HG03095 (cell line): Measurements from ENCODE around the gene PHLPP1.

Experiments used
- ATAC-seq: cut with Tn5 transposase; IDR thresholded peaks from one replicate; pipeline ENCODE4 v1.9.1; 2021; ENCODE audit warnings: moderate library complexity; ENCODE audit not compliant: unreplicated experiment

Gene PHLPP1

GRCh38 chr18:62999392-62999791 is 284.1 kb downstream of the PHLPP1 start:
- ATAC-seq: no peak

GRCh38 chr18:62999921-63000320 is 284.6 kb downstream of the PHLPP1 start:
- no peak for ATAC-seq

GRCh38 chr18:63000839-63001238 is 285.5 kb downstream of the PHLPP1 start:
- ATAC-seq: no peak

GRCh38 chr18:63001861-63002260 is 286.5 kb downstream of the PHLPP1 start:
- ATAC-seq: no peak

GRCh38 chr18:63002305-63002704 is 287.0 kb downstream of the PHLPP1 start:
- no peak for ATAC-seq

- no peak for ATAC-seq
Measured at GRCh38 chr18:63002803-63003445, 287.6 kb downstream of the PHLPP1 start.

GRCh38 chr18:63003899-63004298 is 288.6 kb downstream of the PHLPP1 start:
- ATAC-seq: no peak

- no peak for ATAC-seq
Measured at GRCh38 chr18:63004466-63005089, 289.2 kb downstream of the PHLPP1 start.

GRCh38 chr18:63005306-63005705 is 290.0 kb downstream of the PHLPP1 start:
- no peak for ATAC-seq

GRCh38 chr18:63007231-63007630 is 291.9 kb downstream of the PHLPP1 start:
- ATAC-seq: no peak

- ATAC-seq: no peak
Measured at GRCh38 chr18:63016270-63016669, 300.9 kb downstream of the PHLPP1 start.

GRCh38 chr18:63017076-63017475 is 301.7 kb downstream of the PHLPP1 start:
- ATAC-seq: no peak

- ATAC-seq: no peak
Measured at GRCh38 chr18:63017977-63018376, 302.6 kb downstream of the PHLPP1 start.

- ATAC-seq: no peak
Measured at GRCh38 chr18:63022429-63023022, 307.2 kb downstream of the PHLPP1 start.

GRCh38 chr18:63025251-63026090 is 310.1 kb downstream of the PHLPP1 start:
- ATAC-seq: no peak

- no peak for ATAC-seq
Measured at GRCh38 chr18:63028380-63028779, 313.0 kb downstream of the PHLPP1 start.
